IMR-90 (cell line): ENCODE data around the gene NOG. TPM values are rescaled to one million over a fixed set of nuclear protein-coding genes. Genes with fewer than 3 reads are reported as not detected.

Experiments
- ATAC-seq: fragments of 200-7000 bp; cut with Tn5 transposase; 2 replicates; pipeline ENCODE4 v1.9.1; 2020; ENCODE audit warnings: low read depth, mild to moderate bottlenecking, moderate library complexity
- BruUV-seq: library from RNA; stranded (reverse); fragments of 400-500 nt; replicated peaks from 2 replicates; lab custom pipeline; 2021; lab: Mats Ljungman, UMichigan
- CTCF ChIA-PET: fragments of 300-600 bp; formaldehyde crosslinking; extraction: SDS; loops from one replicate; lab custom pipeline; 2021; ENCODE audit warnings: antibody characterized with exemption; lab: Yijun Ruan, JAX
- POLR2A ChIA-PET: fragments of 300-600 bp; sonication (Branson Sonifier 250); formaldehyde crosslinking; loops from one replicate; lab custom pipeline; 2022; ENCODE audit warnings: antibody characterized with exemption; ENCODE audit not compliant: unreplicated experiment; lab: Charles Lee
- DNase-seq: peaks from one replicate; pipeline ENCODE4 v3.0.0; 2013
- H2AFZ ChIP-seq: replicated peaks from 2 replicates; pipeline ENCODE3; 2013; ENCODE audit warnings: low read length, mild to moderate bottlenecking; ENCODE audit not compliant: poor library complexity
- H2AK5ac ChIP-seq: 2 replicates; pipeline ENCODE4 v1.6.1; 2013; ENCODE audit warnings: low read depth, low read length, inconsistent platforms
- H2AK9ac ChIP-seq: replicated peaks from 2 replicates; pipeline ENCODE3; 2013; ENCODE audit warnings: mild to moderate bottlenecking, low read depth, low read length, moderate library complexity; ENCODE audit not compliant: poor library complexity
- H2BK120ac ChIP-seq: 2 replicates; pipeline ENCODE4 v1.6.1; 2013; ENCODE audit warnings: low read depth, low read length, inconsistent platforms
- H2BK15ac ChIP-seq: 3 replicates; pipeline ENCODE4 v1.6.1; 2013; ENCODE audit warnings: low read depth, low read length, inconsistent platforms
- H2BK20ac ChIP-seq: 2 replicates; pipeline ENCODE4 v1.6.1; 2013; ENCODE audit warnings: low read depth, mild to moderate bottlenecking, inconsistent platforms, low read length, moderate library complexity
- H2BK5ac ChIP-seq: 2 replicates; pipeline ENCODE4 v1.6.1; 2013; ENCODE audit warnings: mild to moderate bottlenecking, low read depth, low read length, inconsistent platforms; ENCODE audit not compliant: poor library complexity, severe bottlenecking
- H3K14ac ChIP-seq: replicated peaks from 2 replicates; pipeline ENCODE4 v1.6.1; 2013; ENCODE audit warnings: low read depth, low read length, inconsistent platforms
- H3K18ac ChIP-seq: 2 replicates; pipeline ENCODE4 v1.6.1; 2013; ENCODE audit warnings: low read depth, low read length, control low read depth
- H3K23ac ChIP-seq: 2 replicates; pipeline ENCODE4 v1.6.1; 2013; ENCODE audit warnings: low read depth, low read length, inconsistent platforms
- H3K27ac ChIP-seq: 2 replicates; pipeline ENCODE4 v1.5.1; 2013; ENCODE audit warnings: mild to moderate bottlenecking, control low read depth, low read length; ENCODE audit not compliant: insufficient read depth
- H3K27me3 ChIP-seq: 2 replicates; pipeline ENCODE4 v1.6.1; 2013; ENCODE audit warnings: low read length; ENCODE audit not compliant: control insufficient read depth, insufficient read depth
- H3K36me3 ChIP-seq: 2 replicates; pipeline ENCODE4 v1.6.1; 2013; ENCODE audit warnings: low read length, mixed read lengths; ENCODE audit not compliant: control insufficient read depth, insufficient read depth
- H3K4ac ChIP-seq: 2 replicates; pipeline ENCODE4 v1.6.1; 2013; ENCODE audit warnings: low read depth, low read length, inconsistent platforms
- H3K4me1 ChIP-seq: 2 replicates; pipeline ENCODE4 v1.6.1; 2013; ENCODE audit warnings: low read length, mixed read lengths; ENCODE audit not compliant: control insufficient read depth, insufficient read depth
- H3K4me2 ChIP-seq: 2 replicates; pipeline ENCODE4 v1.6.1; 2013; ENCODE audit warnings: low read depth, mild to moderate bottlenecking, control low read depth, low read length, moderate library complexity
- H3K4me3 ChIP-seq: 2 replicates; pipeline ENCODE4 v1.5.1; 2013; ENCODE audit warnings: low read depth, mild to moderate bottlenecking, control low read depth, low read length, moderate library complexity; ENCODE audit not compliant: insufficient read depth
- H3K56ac ChIP-seq: 2 replicates; pipeline ENCODE4 v1.6.1; 2013; ENCODE audit warnings: low read length, inconsistent platforms; ENCODE audit not compliant: insufficient read depth; ENCODE audit errors: extremely low read depth
- H3K79me1 ChIP-seq, 2 experiments: 2 replicates each; pipeline ENCODE4 v1.6.1; 2013; ENCODE audit warnings: low read length in 2 of 2, inconsistent platforms in 1 of 2, low read depth in 1 of 2
- H3K9ac ChIP-seq: 2 replicates; pipeline ENCODE4 v1.6.1; 2013; ENCODE audit warnings: low read depth, low read length, control low read depth
- H3K9me1 ChIP-seq: 2 replicates; pipeline ENCODE4 v1.6.1; 2013; ENCODE audit warnings: low read length, inconsistent platforms; ENCODE audit not compliant: insufficient read depth
- H3K9me3 ChIP-seq: 2 replicates; pipeline ENCODE4 v1.6.1; 2013; ENCODE audit warnings: low read length; ENCODE audit not compliant: control insufficient read depth, insufficient read depth
- H4K20me1 ChIP-seq: 2 replicates; pipeline ENCODE4 v1.6.1; 2013; ENCODE audit warnings: low read length, inconsistent platforms; ENCODE audit not compliant: insufficient read depth
- H4K5ac ChIP-seq: 2 replicates; pipeline ENCODE4 v1.6.1; 2013; ENCODE audit warnings: mild to moderate bottlenecking, low read depth, low read length, control low read depth
- H4K8ac ChIP-seq, 2 experiments: 2 replicates each; pipeline ENCODE4 v1.6.1; 2013; ENCODE audit warnings: low read depth in 2 of 2, low read length in 2 of 2, control low read depth in 1 of 2, inconsistent platforms in 1 of 2
- H4K91ac ChIP-seq: 2 replicates; pipeline ENCODE4 v1.6.1; 2013; ENCODE audit warnings: low read depth, low read length, inconsistent platforms; ENCODE audit not compliant: insufficient read depth
- BHLHE40 ChIP-seq: fragments of 150-350 bp; IDR thresholded peaks from 2 replicates; pipeline ENCODE4 v1.6.1; 2016; ENCODE audit warnings: mild to moderate bottlenecking, low read depth, low read length
- CHD1 ChIP-seq: IDR thresholded peaks from 2 replicates; pipeline ENCODE4 v1.6.1; 2012; ENCODE audit warnings: low read depth, low read length, improper control_type of control experiment
- RAD21 ChIP-seq: IDR thresholded peaks from 2 replicates; pipeline ENCODE4 v1.6.1; 2012; ENCODE audit warnings: low read length, improper control_type of control experiment
- SMC3 ChIP-seq: fragments of 150-350 bp; IDR thresholded peaks from 2 replicates; pipeline ENCODE4 v1.6.1; 2016; ENCODE audit warnings: low read depth, mild to moderate bottlenecking, antibody characterized with exemption, low read length, moderate library complexity
- WGBS, 2 experiments: methylation state at CpG; one replicate each; pipeline versions ENCODE4 v1.1.5 to v1.1.7; 2013; ENCODE audit warnings: missing lambda C conversion rate in 2 of 2; ENCODE audit not compliant: insufficient read length in 1 of 2; ENCODE audit errors: extremely low coverage in 2 of 2; 5-methylcytosine and 5-hydroxymethylcytosine counted together
- dilution Hi-C: fragments of 300-500 bp; cut with HindIII; formaldehyde crosslinking; loops from one replicate; pipeline ENCODE4 v1.14.3; 2018; ENCODE audit warnings: low sequenced_read_pairs; ENCODE audit not compliant: unreplicated experiment
- in situ Hi-C: fragments of 300-500 bp; cut with MboI; formaldehyde crosslinking; loops from 3 replicates; pipeline ENCODE4 v1.14.3; 2019; ENCODE audit warnings: low sequenced_read_pairs, inconsistent platforms, mixed read lengths
- intact Hi-C: fragments of 100-400 bp; cut with micrococcal nuclease; formaldehyde crosslinking; loops from 2 replicates; pipeline ENCODE4 v1.10.0; 2022
- polyA plus RNA-seq, 3 experiments: library from polyadenylated mRNA; depleted of rRNA; stranded (reverse); fragments of >200 nt; gene quantifications; 2 replicates each; pipeline ENCODE4 v1.2.3, GENCODE V29; 2012; ENCODE audit warnings: low replicate concordance in 1 of 3
- total RNA-seq: library from RNA; depleted of rRNA; stranded (reverse); fragments of >200 nt; gene quantifications from 2 replicates; pipeline ENCODE4 v1.2.3, GENCODE V29; 2012
- TF ChIP-seq, protein P1 (sequence below): conservative IDR thresholded peaks from 2 replicates; pipeline ENCODE4 v1.5.1; 2012; ENCODE audit warnings: mild to moderate bottlenecking, low read depth, low read length, improper control_type of control experiment

Gene NOG
- total and polyA plus RNA-seq, 2 of the 4 experiments (the other 2 are of a cell fraction): 11.7 to 13.1 TPM

GRCh38 chr17:56629531-56630075 lies 36.1 kb downstream of the NOG start:
- ATAC-seq (peak; percentile 99), DNase-seq (peak; percentile 37)
- Histone ChIP-seq H2BK15ac (no peak overlapping the region), H3K9me1 (no peaks in the 10 kb centered on the region; the same call in 1 of the 2 replicates), H2AK5ac (no peak overlapping the region), H4K20me1 (no peaks in the 10 kb centered on the region), H2BK120ac (no peak overlapping the region), H3K4me2 (peak overlapping the region; percentile 9; the same call in 1 of the 2 replicates), H3K27me3 (peaks cover 27% of the 10 kb centered on the region), H2AK9ac (no peak overlapping the region), H3K23ac (no peak overlapping the region), H3K56ac (no peak overlapping the region), H4K5ac (no peak overlapping the region), H2BK20ac (no peak overlapping the region), H2AFZ (peak overlapping the region; percentile 45), H4K8ac (no peak overlapping the region), H3K27ac (no peak overlapping the region), H3K79me1 (no peaks in the 10 kb centered on the region), H3K4me1 (peaks cover 2% of the 10 kb centered on the region; the same call in 1 of the 2 replicates), H3K9me3 (no peaks in the 10 kb centered on the region), H3K4me3 (no peak overlapping the region), H3K36me3 (no peaks in the 10 kb centered on the region), H3K18ac (no peak overlapping the region), H2BK5ac (no peak overlapping the region), H3K14ac (no peak overlapping the region), H4K91ac (no peak overlapping the region), H3K9ac (no peak overlapping the region), H3K4ac (no peak overlapping the region)
- intact Hi-C loops: no loop called here
- dilution Hi-C loops: no loop called here
- 0% methylated on average over 1 of the region's 7 CpGs; no CpG with 5 or more reads in 1 of the 2 experiments for WGBS, 2 experiments
- BruUV-seq: no TSS peak
- ChIA-PET CTCF (interaction anchor here (0.7 to 1.9 kb wide), 10 partner anchors 9 to 1582 kb away, joined by 3 to 6 read pairs (median 3); partner anchors contain the start of gene NOG), POLR2A (no interaction called here)
- TF ChIP-seq BHLHE40: no peak
- TF ChIP-seq CHD1: no peak
- 0 out of 2 replicates have a peak, but pooled peaks have one; percentile 14 for TF ChIP-seq SMC3
- peak; percentile 30; the same call in 1 of the 2 replicates for TF ChIP-seq RAD21
- TF ChIP-seq, protein P1, sequence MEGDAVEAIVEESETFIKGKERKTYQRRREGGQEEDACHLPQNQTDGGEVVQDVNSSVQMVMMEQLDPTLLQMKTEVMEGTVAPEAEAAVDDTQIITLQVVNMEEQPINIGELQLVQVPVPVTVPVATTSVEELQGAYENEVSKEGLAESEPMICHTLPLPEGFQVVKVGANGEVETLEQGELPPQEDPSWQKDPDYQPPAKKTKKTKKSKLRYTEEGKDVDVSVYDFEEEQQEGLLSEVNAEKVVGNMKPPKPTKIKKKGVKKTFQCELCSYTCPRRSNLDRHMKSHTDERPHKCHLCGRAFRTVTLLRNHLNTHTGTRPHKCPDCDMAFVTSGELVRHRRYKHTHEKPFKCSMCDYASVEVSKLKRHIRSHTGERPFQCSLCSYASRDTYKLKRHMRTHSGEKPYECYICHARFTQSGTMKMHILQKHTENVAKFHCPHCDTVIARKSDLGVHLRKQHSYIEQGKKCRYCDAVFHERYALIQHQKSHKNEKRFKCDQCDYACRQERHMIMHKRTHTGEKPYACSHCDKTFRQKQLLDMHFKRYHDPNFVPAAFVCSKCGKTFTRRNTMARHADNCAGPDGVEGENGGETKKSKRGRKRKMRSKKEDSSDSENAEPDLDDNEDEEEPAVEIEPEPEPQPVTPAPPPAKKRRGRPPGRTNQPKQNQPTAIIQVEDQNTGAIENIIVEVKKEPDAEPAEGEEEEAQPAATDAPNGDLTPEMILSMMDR: peak; percentile 46
- in situ Hi-C loops: no loop called here
